ENCODE results near the gene LCE1C. TPM values are rescaled to one million over a fixed set of nuclear protein-coding genes. Genes with fewer than 3 reads are reported as not detected.
A peak's percentile ranks its signal among the peaks of the same experiment; 100 is the strongest.

LCE1C gene
- total RNA-seq (2014; rRNA removed; shearing (Covaris generic)), result not detected in 2 replicates
- not detected in 2 replicates for polyA plus RNA-seq (2014; cell fraction: nucleus; rRNA removed)

- no peak for DNase-seq (ENCODE audit: extremely low read depth, low read depth)
Observed at GRCh38 chr1:152806576-152806975, at the start of gene LCE1C. TSS of gene LCE1C (minus strand) at chr1:152806651. CDS start at chr1:152805478, 1,173 bp downstream.

GRCh38 chr1:152855661-152856060 is 49.2 kb upstream of the LCE1C start:
- DNase-seq (ENCODE audit: extremely low read depth, low read depth), result no peak

GRCh38 chr1:152842556-152842955 is 36.1 kb upstream of the LCE1C start, which contains the start of gene LCE6A:
TSS of gene LCE6A (plus strand) at chr1:152842856. CDS start at chr1:152843521, 665 bp downstream.
- no peak for DNase-seq (ENCODE audit: extremely low read depth, low read depth)

GRCh38 chr1:152836870-152837269 is 30.4 kb upstream of the LCE1C start:
- DNase-seq (ENCODE audit: extremely low read depth, low read depth), result no peak

- no peak for DNase-seq (ENCODE audit: extremely low read depth, low read depth)
Observed at GRCh38 chr1:152827173-152827572, 20.7 kb upstream of the LCE1C start, which contains the start of gene LCE1A. TSS of gene LCE1A (plus strand) at chr1:152827473. CDS start at chr1:152827473, 0 bp downstream.

GRCh38 chr1:152824964-152825363 is 18.5 kb upstream of the LCE1C start:
- DNase-seq (ENCODE audit: extremely low read depth, low read depth), result no peak

GRCh38 chr1:152823294-152823693 is 16.8 kb upstream of the LCE1C start:
- no peak for DNase-seq (ENCODE audit: extremely low read depth, low read depth)

- no peak for DNase-seq (ENCODE audit: extremely low read depth, low read depth)
Observed at GRCh38 chr1:152817309-152817708, 10.9 kb upstream of the LCE1C start.

- no peak for DNase-seq (ENCODE audit: extremely low read depth, low read depth)
Observed at GRCh38 chr1:152811671-152812070, 5.2 kb upstream of the LCE1C start, which contains the start of gene LCE1B. TSS of gene LCE1B (plus strand) at chr1:152811971. CDS start at chr1:152812447, 476 bp downstream.

GRCh38 chr1:152811050-152811449 is 4.6 kb upstream of the LCE1C start:
- DNase-seq (ENCODE audit: extremely low read depth, low read depth), result no peak

GRCh38 chr1:152801333-152801732 is 5.1 kb downstream of the LCE1C start:
- DNase-seq (ENCODE audit: extremely low read depth, low read depth), result no peak

- no peak for DNase-seq (ENCODE audit: extremely low read depth, low read depth)
Observed at GRCh38 chr1:152796421-152796820, 10.0 kb downstream of the LCE1C start, which contains the start of gene LCE1D. TSS of gene LCE1D (plus strand) at chr1:152796721. CDS start at chr1:152797795, 1,074 bp downstream.

- DNase-seq (ENCODE audit: extremely low read depth, low read depth), result no peak
Observed at GRCh38 chr1:152795686-152796085, 10.8 kb downstream of the LCE1C start.

- DNase-seq (ENCODE audit: extremely low read depth, low read depth), result no peak
Observed at GRCh38 chr1:152786077-152786476, 20.4 kb downstream of the LCE1C start, which contains the start of gene LCE1E. TSS of gene LCE1E (plus strand) at chr1:152786257. CDS start at chr1:152787300, 1,043 bp downstream.

GRCh38 chr1:152783095-152783494 is 23.4 kb downstream of the LCE1C start:
- no peak for DNase-seq (ENCODE audit: extremely low read depth, low read depth)

GRCh38 chr1:152777510-152778137 is 28.8 kb downstream of the LCE1C start:
- peak; percentile 18 for DNase-seq (ENCODE audit: extremely low read depth, low read depth)

GRCh38 chr1:152776361-152776760 is 30.1 kb downstream of the LCE1C start:
- no peak for DNase-seq (ENCODE audit: extremely low read depth, low read depth)

- no peak for DNase-seq (ENCODE audit: extremely low read depth, low read depth)
Observed at GRCh38 chr1:152774875-152775274, 31.6 kb downstream of the LCE1C start, which contains the start of gene LCE1F. TSS of gene LCE1F (plus strand) at chr1:152775140. CDS start at chr1:152776372, 1,232 bp downstream.

GRCh38 chr1:152770411-152770810 is 36.0 kb downstream of the LCE1C start:
- no peak for DNase-seq (ENCODE audit: extremely low read depth, low read depth)

- DNase-seq (ENCODE audit: extremely low read depth, low read depth), result no peak
Observed at GRCh38 chr1:152768847-152769533, 37.5 kb downstream of the LCE1C start.

- DNase-seq (ENCODE audit: extremely low read depth, low read depth), result no peak
Observed at GRCh38 chr1:152761609-152762213, 44.7 kb downstream of the LCE1C start.

Data from NCI-H460 (cell line).